Stimulated activated CD4-positive, alpha-beta T cell treated with anti-CD3 and anti-CD28 coated beads, Interleukin-4, amount 100 ng/mL, for 48 hours (primary cell): ENCODE data around the gene GUCY1A1.

ENCODE experiments used
- DNase-seq, 2 donors: peaks; one replicate each; pipeline ENCODE4 v3.0.0-alpha.2; 2020; ENCODE audit warnings: low read depth in 2 of 2

GUCY1A1 gene

GRCh38 chr4:155693015-155693663 lies 26.5 kb downstream of the GUCY1A1 start:
- DNase-seq: no peak

GRCh38 chr4:155694100-155694785 lies 27.6 kb downstream of the GUCY1A1 start:
- no peak for DNase-seq

- DNase-seq: no peak
Observed at GRCh38 chr4:155696226-155696625, 29.6 kb downstream of the GUCY1A1 start.

GRCh38 chr4:155696726-155697125 lies 30.1 kb downstream of the GUCY1A1 start:
- DNase-seq: no peak

- no peak for DNase-seq
Observed at GRCh38 chr4:155701827-155702226, 35.2 kb downstream of the GUCY1A1 start.

- no peak for DNase-seq
Observed at GRCh38 chr4:155703486-155704247, 37.0 kb downstream of the GUCY1A1 start.

GRCh38 chr4:155704841-155705404 lies 38.3 kb downstream of the GUCY1A1 start:
- DNase-seq: no peak

- no peak for DNase-seq
Observed at GRCh38 chr4:155705664-155706063, 39.0 kb downstream of the GUCY1A1 start.

- DNase-seq: no peak
Observed at GRCh38 chr4:155706147-155706546, 39.5 kb downstream of the GUCY1A1 start.

- no peak for DNase-seq
Observed at GRCh38 chr4:155707251-155707650, 40.6 kb downstream of the GUCY1A1 start.

GRCh38 chr4:155708782-155709181 lies 42.1 kb downstream of the GUCY1A1 start:
- no peak for DNase-seq

- no peak for DNase-seq
Observed at GRCh38 chr4:155709918-155710317, 43.3 kb downstream of the GUCY1A1 start.

- DNase-seq: no peak
Observed at GRCh38 chr4:155711556-155711955, 44.9 kb downstream of the GUCY1A1 start.

GRCh38 chr4:155712846-155713245 lies 46.2 kb downstream of the GUCY1A1 start:
- no peak for DNase-seq

- DNase-seq: no peak
Observed at GRCh38 chr4:155713911-155714310, 47.3 kb downstream of the GUCY1A1 start.

- no peak for DNase-seq
Observed at GRCh38 chr4:155722336-155722735, 55.7 kb downstream of the GUCY1A1 start.

GRCh38 chr4:155722816-155723499 lies 56.3 kb downstream of the GUCY1A1 start:
- no peak for DNase-seq

GRCh38 chr4:155724731-155725130 lies 58.1 kb downstream of the GUCY1A1 start:
- no peak for DNase-seq

- no peak for DNase-seq
Observed at GRCh38 chr4:155734065-155734464, 67.4 kb downstream of the GUCY1A1 start.

GRCh38 chr4:155734951-155735350 lies 68.3 kb downstream of the GUCY1A1 start:
- DNase-seq: no peak

GRCh38 chr4:155735496-155735895 lies 68.8 kb downstream of the GUCY1A1 start:
- DNase-seq: no peak

- DNase-seq: no peak
Observed at GRCh38 chr4:155738548-155738947, 71.9 kb downstream of the GUCY1A1 start.
